Testis (tissue), 3 donors: Measurements from ENCODE around the gene TRPC4AP. TPM values are rescaled to one million over a fixed set of nuclear protein-coding genes. Genes with fewer than 3 reads are reported as not detected.

ENCODE experiments used
- DNase-seq: peaks from one replicate; pipeline ENCODE4 v3.0.0-alpha.2; 2019
- H3K27ac ChIP-seq, 2 donors: fragments of 200-600 bp; sonication (generic); one replicate each; pipeline ENCODE4 v1.5.1; 2019
- H3K27me3 ChIP-seq: fragments of 200-600 bp; sonication (generic); one replicate; pipeline ENCODE4 v1.5.1; 2019
- H3K36me3 ChIP-seq: fragments of 200-600 bp; sonication (generic); one replicate; pipeline ENCODE4 v1.5.1; 2017; ENCODE audit warnings: low read depth; ENCODE audit errors: missing control alignments
- H3K4me1 ChIP-seq: fragments of 200-600 bp; sonication (generic); one replicate; pipeline ENCODE4 v1.5.1; 2019
- H3K4me3 ChIP-seq, 2 donors: fragments of 200-600 bp; sonication (generic); one replicate each; pipeline ENCODE4 v1.5.1; 2017 to 2019
- H3K9me3 ChIP-seq: fragments of 200-600 bp; sonication (generic); one replicate; pipeline ENCODE4 v1.5.1; 2017
- CTCF ChIP-seq, 3 experiments: fragments of 450-650 bp in 2 of 3; fragments of 200-600 bp in 1 of 3; sonication (generic) in 1 of 3; IDR thresholded peaks; one replicate each; pipeline ENCODE4 v1.5.1; 2016 to 2019; ENCODE audit warnings: antibody characterized with exemption in 3 of 3, mild to moderate bottlenecking in 2 of 3, moderate library complexity in 1 of 3
- POLR2A ChIP-seq: fragments of 450-650 bp; IDR thresholded peaks from one replicate; pipeline ENCODE4 v1.6.1; 2017; ENCODE audit warnings: antibody characterized with exemption, mild to moderate bottlenecking, moderate library complexity
- whole genome bisulfite sequencing, 2 donors: methylation state at CpG; one replicate each; pipeline ENCODE4 v1.1.5; 2018; 5-methylcytosine and 5-hydroxymethylcytosine counted together
- intact Hi-C: fragments of 100-400 bp; cut with DNase I; formaldehyde crosslinking; loops from one replicate; pipeline ENCODE4 v1.15.1; 2023; ENCODE audit warnings: low total_unique reads
- polyA plus RNA-seq: library from polyadenylated mRNA; stranded (reverse); fragments of 350-450 nt; fragmentation: Illumina TruSeq; extraction: RNeasy Lipid Tissue Mini Kit (QIAGEN cat#74804); gene quantifications from one replicate; pipeline ENCODE4 v1.2.3, GENCODE V29; 2014; ENCODE audit warnings: low read depth, low replicate concordance; ENCODE audit not compliant: insufficient read depth
- total RNA-seq, 2 donors: library from RNA; depleted of rRNA; stranded (reverse); fragments of >200 nt; gene quantifications; one replicate each; pipeline ENCODE4 v1.2.3, GENCODE V29; 2016

Gene TRPC4AP
- total and polyA plus RNA-seq, 3 donors from 2014 or later, result 68.8 to 78.4 (median 76.6) TPM

GRCh38 chr20:35030136-35030535 is 62.5 kb downstream of the TRPC4AP start:
- intact Hi-C loops, result no loop called here
- WGBS, 2 donors, result 87 to 90% methylated on average over 4 of the region's 4 CpGs

GRCh38 chr20:35027301-35027700 is 65.3 kb downstream of the TRPC4AP start:
- no peak for DNase-seq
- intact Hi-C loops, result no loop called here
- H3K27ac ChIP-seq, result no peak overlapping the region
- WGBS, 2 donors, result 84 to 85% methylated on average over 2 of the region's 2 CpGs
- no peak for TF ChIP-seq POLR2A
- no peak for TF ChIP-seq CTCF (IDR thresholded peaks at IDR 0.05)
- H3K36me3 ChIP-seq, result no peaks in the 10 kb centered on the region
- no peaks in the 10 kb centered on the region for H3K27me3 ChIP-seq
- no peaks in the 10 kb centered on the region for H3K4me1 ChIP-seq
- H3K4me3 ChIP-seq, result no peak overlapping the region
- H3K9me3 ChIP-seq, result no peaks in the 10 kb centered on the region

More at GRCh38 chr20:35030136-35030535, 62.5 kb downstream of the TRPC4AP start:
- no peaks in the 10 kb centered on the region for H3K9me3 ChIP-seq
- no peak for DNase-seq
- no peaks in the 10 kb centered on the region for H3K27me3 ChIP-seq
- H3K36me3 ChIP-seq, result no peaks in the 10 kb centered on the region
- no peaks in the 10 kb centered on the region for H3K4me1 ChIP-seq
- TF ChIP-seq CTCF (IDR thresholded peaks at IDR 0.05) (no peak), POLR2A (no peak)
- H3K27ac ChIP-seq, result no peak overlapping the region
- no peak overlapping the region for H3K4me3 ChIP-seq

GRCh38 chr20:35025116-35025515 is 67.5 kb downstream of the TRPC4AP start:
- no peaks in the 10 kb centered on the region for H3K9me3 ChIP-seq
- no peak for TF ChIP-seq CTCF (IDR thresholded peaks at IDR 0.05)
- no peaks in the 10 kb centered on the region for H3K27me3 ChIP-seq
- no peak for DNase-seq
- intact Hi-C loops, result no loop called here
- no peak overlapping the region for H3K4me3 ChIP-seq
- H3K4me1 ChIP-seq, result peaks cover 10% of the 10 kb centered on the region
- no peak overlapping the region for H3K27ac ChIP-seq
- WGBS, 2 donors, result 97 to 98% methylated on average over 3 of the region's 3 CpGs
- H3K36me3 ChIP-seq, result no peaks in the 10 kb centered on the region

GRCh38 chr20:35023624-35024023 is 69.0 kb downstream of the TRPC4AP start:
- DNase-seq, result no peak
- Histone ChIP-seq H3K27me3 (no peaks in the 10 kb centered on the region), H3K36me3 (no peaks in the 10 kb centered on the region), H3K4me1 (peaks cover 11% of the 10 kb centered on the region), H3K9me3 (no peaks in the 10 kb centered on the region), H3K27ac (no peak overlapping the region), H3K4me3 (no peak overlapping the region)
- WGBS, 2 donors, result 83 to 88% methylated on average over 7 of the region's 7 CpGs
- no peak for TF ChIP-seq POLR2A
- no peak for TF ChIP-seq CTCF (IDR thresholded peaks at IDR 0.05)
- intact Hi-C loops, result no loop called here

GRCh38 chr20:35021831-35022230 is 70.8 kb downstream of the TRPC4AP start:
- no peaks in the 10 kb centered on the region for H3K36me3 ChIP-seq
- no peaks in the 10 kb centered on the region for H3K27me3 ChIP-seq
- no peak overlapping the region for H3K27ac ChIP-seq
- H3K4me3 ChIP-seq, result no peak overlapping the region
- TF ChIP-seq CTCF (IDR thresholded peaks at IDR 0.05) (no peak), POLR2A (no peak)
- 94 to 100% methylated on average over 1 of the region's 1 CpG for WGBS, 2 donors
- intact Hi-C loops, result no loop called here
- H3K4me1 ChIP-seq, result peaks cover 11% of the 10 kb centered on the region
- DNase-seq, result no peak
- no peaks in the 10 kb centered on the region for H3K9me3 ChIP-seq
